NCI-H146 treated with DMSO at 0.1 percent for 48 hours (cell line): Measurements from ENCODE around the gene ZNF132.

ENCODE experiments used
- DNase-seq: peaks from one replicate; lab custom pipeline; 2025; ENCODE audit not compliant: unreplicated experiment; lab: John Stamatoyannopoulos, UW

Gene ZNF132

DNA sequence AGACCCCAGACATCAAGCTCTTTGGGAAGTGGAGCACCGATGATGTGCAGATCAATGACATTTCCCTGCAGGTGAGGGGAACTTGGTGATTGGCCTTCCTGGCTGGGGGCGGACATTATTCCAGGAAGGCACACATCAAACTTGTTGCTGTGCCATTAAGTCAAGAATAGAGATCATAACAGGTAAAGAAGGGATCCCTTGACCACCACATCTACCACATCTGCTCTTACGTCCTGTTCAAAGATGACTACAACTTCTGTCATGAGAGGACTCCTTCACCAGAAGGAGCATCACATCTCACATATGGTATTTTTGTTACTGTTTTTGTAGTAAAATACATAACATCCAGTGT, 51.8 kb downstream of the ZNF132 start:
- no peak for DNase-seq

DNA sequence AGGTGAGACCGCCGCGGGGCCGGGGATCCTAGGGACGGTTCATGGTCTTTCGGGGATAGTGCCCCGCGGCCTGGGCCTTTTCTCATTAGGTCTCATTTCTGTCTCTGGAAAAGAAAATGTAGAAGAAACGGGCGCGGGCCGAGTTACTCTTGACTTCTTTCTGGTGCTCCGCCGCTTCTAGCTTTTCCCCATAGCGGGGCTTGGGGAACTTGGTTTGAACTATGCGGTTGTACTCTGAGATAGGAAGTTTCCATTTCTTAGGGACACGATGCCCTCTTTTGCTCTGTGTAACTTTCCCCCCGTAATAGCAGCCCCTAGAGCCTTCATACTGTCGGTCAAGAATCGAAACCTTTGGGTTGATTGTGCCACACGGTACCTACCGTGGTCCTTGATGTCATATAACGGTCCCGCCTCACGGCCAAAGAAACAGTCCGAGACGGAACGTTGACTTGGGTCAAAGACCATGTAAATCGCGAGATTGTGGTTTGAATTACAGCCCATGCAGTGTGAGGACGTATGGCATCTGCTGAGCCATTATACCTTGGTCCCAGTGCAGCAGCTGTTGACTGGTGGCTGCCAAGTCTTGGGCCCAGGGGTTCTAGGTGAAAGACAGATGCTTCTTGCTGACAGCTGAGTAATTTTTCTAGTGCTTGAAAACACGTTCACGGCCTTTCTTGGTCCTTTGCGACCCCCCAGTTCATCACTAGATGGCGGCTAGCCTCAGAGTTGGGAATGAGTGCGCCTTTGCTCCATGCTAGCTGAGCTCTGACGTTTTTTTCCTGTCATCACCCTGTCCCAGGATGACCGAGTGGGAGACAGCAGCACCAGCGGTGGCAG, 52.4 kb downstream of the ZNF132 start:
- DNase-seq: no peak

DNA sequence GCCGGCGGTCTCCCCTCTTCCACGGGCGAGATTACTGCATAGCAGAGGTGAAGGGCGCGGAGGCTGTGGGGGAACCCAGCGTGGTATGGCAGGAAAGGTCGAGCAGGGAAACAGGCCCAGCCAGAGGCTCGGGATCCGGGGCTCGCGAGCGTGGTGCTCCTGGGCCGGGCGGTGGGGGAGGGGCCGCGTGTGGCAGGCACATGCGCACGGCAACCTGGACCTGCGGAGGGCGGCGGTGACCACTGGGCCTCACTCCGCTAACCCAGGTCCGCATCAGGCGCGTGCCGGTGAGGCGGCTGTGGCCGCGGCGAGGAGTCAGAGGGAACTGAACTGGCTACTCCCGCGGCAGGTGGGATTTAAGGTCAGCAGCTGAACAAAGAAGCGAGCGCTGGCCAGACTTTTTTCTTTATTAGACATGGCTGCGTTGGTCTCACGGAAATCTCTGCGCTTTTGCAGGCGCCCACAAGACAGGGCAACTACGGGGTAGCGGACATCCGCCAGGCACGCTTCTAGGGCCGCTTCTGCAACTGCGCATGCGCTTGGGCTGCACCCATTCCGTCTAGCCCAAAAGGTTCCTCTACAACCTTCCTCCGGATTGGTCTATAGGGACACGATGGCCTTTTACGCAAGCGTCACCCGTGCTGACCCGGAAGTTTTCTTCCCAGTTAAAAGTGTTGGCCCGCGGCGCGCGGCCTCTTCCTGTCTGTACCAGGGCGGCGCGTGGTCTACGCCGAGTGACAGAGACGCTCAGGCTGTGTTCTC, 53.2 kb downstream of the ZNF132 start, which contains the start of gene RPS5:
TSS of gene RPS5 (plus strand) at position 694 of the 762 bp plus-strand sequence. CDS start 869 bp downstream, outside the sequence.
- DNase-seq: peak; percentile 98

DNA sequence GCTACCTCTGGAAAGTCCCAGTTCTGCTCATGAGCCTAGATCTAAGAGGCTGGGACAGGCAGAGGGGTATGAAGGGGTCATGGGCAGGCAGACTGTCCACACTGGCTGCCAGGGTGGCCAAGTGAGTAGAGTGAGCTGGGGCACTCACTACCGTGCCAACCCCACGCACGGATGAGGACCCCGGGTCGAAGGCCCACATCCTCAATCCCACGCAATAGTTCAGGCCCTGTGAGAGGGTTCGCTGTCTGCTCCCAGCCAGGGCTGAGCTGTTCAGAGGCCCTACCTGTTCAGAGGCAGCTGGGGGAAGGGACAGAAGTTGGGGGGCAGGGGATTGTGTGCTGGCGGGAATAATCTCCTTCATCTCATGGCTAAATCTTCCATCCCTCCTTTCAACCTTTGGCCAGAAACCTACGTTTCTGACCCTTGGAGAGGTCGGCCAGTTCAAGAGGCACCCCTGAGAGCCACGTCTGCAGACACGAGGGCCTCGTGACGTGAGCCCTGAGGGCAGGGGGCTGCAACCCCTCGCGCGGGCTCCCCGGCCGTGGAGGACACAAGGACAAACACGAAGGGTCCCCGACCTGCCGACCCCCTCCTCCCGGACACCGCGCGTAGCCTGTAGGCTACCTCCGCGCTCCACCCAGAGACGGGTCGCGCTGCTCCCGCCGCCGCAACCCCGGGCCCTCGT, 53.9 kb downstream of the ZNF132 start:
- DNase-seq: no peak

DNA sequence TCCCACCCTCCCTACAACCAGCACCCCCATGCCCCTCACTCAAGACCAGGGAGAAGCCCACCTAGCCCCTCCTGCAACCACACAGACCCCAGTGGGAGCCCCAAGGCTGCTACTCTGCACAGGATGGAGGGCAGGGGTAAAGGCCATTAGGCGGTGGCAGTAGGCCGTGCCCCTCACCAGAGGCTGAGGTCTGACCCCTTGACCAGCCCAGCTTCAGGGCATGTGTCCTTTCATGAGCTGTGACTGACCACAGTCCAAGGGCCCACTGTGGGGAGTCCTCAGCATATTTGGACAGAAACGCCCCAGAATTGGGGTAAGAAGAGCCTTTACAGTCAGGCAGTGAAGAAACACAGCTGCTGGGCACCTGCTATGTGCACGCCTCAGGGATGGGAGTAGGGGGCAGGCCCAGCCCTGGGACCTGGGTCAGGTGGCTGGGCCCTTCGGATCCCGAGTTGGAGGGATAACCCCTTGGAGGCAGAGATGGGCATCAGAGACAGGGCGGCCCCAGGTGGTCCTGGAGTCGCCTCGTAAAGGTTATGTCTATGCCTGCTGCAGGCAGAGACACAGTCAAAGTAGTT, 54.6 kb downstream of the ZNF132 start:
- no peak for DNase-seq

DNA sequence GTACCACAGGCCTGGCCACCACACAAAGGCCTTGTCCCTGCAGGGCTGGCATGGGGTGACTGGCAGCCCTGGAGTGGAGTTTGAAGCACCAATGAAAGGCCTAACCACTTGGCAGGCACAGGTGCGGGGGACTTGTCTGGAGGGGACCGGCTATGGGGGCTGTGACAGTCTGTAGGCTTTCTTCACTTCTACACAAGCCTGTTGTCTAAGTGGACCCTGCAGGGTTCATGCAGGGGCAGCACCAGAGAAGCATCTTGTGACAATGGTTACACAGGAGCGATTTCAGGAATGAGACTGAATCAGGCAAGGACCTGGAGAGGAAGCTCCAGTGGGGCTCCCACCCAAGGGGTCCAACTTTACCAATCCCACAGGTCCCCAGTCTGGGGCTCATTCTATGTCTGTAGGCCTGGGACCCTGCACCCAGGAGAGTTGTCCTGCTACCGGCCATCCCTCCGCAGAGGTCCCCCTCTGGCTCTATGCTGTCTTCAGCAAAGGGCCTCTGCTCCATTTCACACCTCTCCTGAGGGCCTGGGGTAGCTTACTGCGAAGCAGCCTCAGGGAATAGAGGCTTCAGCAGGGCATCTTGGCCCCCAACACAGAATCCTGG, 56.9 kb downstream of the ZNF132 start:
- no peak for DNase-seq
